Uterus (tissue), 2 donors: ENCODE measurements around the gene LYSMD1.

Experiments
- CTCF ChIP-seq, 4 experiments: fragments of 200-600 bp in 2 of 4; fragments of 450-650 bp in 2 of 4; sonication (generic) in 2 of 4; IDR thresholded peaks; one replicate each; pipeline ENCODE4 v1.5.1; 2016 to 2019; ENCODE audit warnings: antibody characterized with exemption in 4 of 4, mild to moderate bottlenecking in 2 of 4, moderate library complexity in 1 of 4
- POLR2A ChIP-seq, 2 donors: fragments of 450-650 bp; IDR thresholded peaks; one replicate each; pipeline ENCODE4 v1.6.1; 2016; ENCODE audit warnings: antibody characterized with exemption in 2 of 2, mild to moderate bottlenecking in 1 of 2, moderate library complexity in 1 of 2

- peak in 1 of 2 donors; percentile 22 for TF ChIP-seq POLR2A (IDR thresholded peaks at IDR 0.05)
- TF ChIP-seq CTCF (IDR thresholded peaks at IDR 0.05): peak in 2 of 4 experiments; percentile 1 to 19
These were observed 32.5 kb downstream of the LYSMD1 start for GRCh38 chr1:151133018-151133806.
